Femur (tissue), 1 donor: Measurements from ENCODE around the gene SCARB1.

Source experiments
- DNase-seq: peaks from one replicate; pipeline ENCODE4 v3.0.0-alpha.2; 2017

SCARB1 gene

DNA sequence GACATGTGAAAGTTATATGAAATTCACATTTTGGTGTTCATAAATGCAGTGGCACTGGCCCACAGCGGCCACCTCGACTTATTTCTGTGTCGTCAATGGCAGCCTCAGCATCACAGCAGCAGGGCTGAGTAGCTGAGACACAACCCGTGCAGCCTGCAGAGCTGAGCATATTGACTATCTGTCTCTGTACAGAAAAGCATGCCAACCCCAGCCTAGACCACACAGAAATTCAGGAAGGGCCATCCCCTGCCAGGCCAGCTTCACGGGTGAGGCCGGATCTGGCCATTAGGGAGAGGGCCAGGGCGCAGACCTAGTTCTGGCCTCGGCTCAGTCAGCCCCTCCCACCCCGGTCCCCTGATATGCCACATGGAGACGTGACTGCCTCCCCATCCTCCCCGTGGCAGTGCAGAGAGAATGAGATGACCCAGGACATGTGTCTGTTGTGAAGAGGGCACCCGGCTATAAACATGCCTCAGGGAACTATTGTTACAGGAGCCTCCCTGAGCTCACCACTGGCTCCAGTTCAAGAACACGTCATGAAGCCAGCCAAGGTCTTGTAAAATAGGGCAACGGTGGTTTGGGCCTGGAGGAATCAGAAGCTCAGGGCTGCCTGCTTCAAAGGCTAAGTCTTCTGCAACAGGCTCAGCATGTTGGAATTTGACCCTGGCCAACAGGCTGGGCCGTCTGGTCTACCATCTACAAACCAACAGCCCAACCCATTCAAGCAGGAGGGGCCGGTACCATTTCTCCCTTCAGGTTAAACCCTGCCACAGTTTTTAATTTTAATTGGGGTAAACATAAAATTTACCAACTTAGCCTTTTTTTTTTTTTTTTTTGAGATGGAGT is 25.5 kb downstream of the SCARB1 start:
- DNase-seq = peak; percentile 81

DNA sequence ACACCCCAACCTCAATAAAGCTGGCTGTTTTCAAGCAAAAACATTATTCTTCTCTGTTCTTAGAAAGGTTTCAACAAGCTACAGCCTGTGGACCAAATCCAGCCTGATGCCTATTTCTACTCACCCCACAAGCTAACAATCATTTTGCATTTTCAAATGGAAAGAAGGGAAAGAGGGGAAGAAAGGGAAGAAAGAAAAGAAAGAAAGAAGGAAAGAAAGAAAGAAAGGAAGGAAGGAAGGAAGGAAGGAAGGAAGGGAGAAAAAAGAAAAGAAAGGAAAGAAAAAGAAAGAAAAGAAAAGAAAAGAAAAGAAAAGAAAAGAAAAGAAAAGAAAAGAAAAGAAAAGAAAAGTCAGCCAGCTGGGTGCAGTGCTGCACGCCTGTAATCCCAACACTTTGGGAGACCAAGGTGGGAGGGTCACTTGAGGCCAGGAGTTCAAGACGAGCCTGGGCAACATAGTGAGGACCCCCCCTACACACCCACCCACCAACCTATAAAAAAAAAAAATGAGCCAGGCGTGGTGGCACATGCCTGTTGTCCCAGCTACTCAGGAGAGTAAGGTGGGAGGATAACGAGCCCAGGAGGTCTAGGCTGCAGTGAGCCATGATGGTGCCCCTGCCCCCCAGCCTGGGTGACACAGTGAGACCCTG is 26.3 kb downstream of the SCARB1 start:
- DNase-seq = no peak

- DNase-seq = no peak
Measured at GRCh38 chr12:124836759-124837158, 26.9 kb downstream of the SCARB1 start.

GRCh38 chr12:124835656-124836410 is 27.8 kb downstream of the SCARB1 start:
- DNase-seq = no peak

GRCh38 chr12:124834822-124835221 is 28.8 kb downstream of the SCARB1 start:
- DNase-seq = no peak

DNA sequence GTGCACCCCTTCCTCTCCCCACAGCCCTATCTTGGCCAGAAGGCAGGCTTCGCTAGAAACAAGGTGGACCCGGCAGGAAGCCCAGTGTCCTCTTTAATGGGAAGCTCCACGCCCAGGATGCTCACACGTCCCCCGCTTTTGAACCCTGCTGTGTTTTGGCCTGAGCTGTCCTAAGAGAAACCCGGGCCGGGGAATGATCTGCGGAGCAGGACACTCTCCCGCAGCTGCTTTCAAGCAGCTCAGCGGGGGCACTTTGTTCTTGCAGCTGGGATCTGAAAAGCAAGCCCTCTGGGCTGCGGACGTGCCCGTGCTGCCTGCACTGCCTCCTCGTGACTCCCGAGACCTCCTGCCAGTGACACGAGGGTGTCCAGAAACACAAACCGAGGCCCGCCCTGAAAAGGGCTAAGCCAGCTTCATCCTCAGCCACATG is 30.0 kb downstream of the SCARB1 start:
- no peak for DNase-seq

GRCh38 chr12:124832856-124833255 is 30.8 kb downstream of the SCARB1 start:
- DNase-seq = no peak

DNA sequence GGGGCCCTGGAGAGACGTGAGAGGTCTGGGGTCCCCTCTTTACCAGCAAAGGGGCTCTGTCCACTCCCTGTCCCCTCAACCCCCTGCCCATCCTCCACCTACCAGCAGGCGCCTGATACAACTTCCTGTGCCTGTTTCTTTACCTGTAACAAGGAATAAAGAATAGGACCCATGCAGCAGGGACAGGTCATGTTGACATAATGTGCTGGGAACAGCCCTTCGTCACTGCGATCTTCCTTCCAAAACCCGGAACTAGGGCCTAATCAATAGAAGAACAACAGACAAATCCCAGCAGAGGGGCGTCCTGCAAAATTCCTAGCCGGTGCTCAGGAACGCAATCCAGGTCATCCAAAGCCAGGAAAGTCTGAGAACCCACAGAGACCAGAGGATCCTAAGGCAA is 32.1 kb downstream of the SCARB1 start:
- DNase-seq = no peak

GRCh38 chr12:124830306-124830705 is 33.4 kb downstream of the SCARB1 start:
- no peak for DNase-seq

GRCh38 chr12:124829708-124830304 is 33.9 kb downstream of the SCARB1 start:
- no peak for DNase-seq

GRCh38 chr12:124829008-124829707 is 34.5 kb downstream of the SCARB1 start:
- no peak for DNase-seq

DNA sequence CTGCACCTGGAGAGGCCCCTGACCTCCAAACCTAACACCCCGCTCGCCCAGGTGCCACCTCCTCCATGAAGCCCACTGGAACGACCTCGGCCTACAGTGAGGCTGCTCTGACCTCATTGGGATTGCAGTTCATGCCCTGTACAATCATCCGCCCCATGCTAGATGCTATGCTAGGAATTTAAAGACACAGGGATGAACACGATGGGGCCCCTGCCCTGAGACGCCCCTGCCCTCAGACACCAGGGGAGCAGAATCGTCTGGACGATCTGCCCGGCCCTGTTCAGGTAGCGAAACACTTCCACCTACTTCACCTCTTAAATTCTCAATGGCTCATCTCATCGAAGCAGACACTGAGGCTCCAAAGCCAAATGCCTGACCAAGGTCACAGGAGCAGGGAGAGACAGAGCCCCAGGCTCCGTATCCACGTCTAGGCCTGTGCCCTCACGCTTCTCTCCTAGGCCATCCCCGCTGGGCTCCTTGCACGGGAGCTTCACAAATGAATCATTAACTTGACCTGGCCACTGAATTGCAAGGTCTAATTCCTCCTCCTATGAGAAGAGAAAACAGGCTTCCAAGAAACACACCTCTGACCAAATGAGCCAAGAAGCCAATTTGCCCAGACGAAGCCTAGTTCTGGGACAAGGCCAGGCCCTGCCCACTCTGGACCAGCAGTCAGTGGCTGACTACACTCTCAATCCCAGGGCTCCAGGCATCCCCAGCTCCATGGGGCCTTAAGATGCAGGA is 35.2 kb downstream of the SCARB1 start:
- no peak for DNase-seq

GRCh38 chr12:124827588-124828184 is 36.0 kb downstream of the SCARB1 start:
- no peak for DNase-seq

DNA sequence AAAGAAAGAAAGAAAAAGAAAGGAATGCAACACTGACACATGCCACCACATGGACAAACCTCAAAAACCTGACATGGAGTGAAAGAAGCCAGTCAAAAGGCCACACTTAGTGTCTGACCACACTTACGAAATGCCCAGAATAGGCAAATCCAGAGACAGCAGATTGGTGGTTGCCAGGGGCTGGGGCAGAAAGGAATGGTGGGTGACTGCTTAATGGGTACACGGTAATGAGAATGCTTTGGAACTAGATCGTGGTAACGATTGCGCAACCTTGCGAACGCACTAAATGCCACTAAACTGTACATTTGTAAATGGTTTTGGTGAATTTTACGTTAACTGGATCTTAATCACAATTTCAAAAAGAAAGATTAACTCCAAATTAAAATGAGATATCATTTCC is 39.5 kb downstream of the SCARB1 start:
- no peak for DNase-seq

GRCh38 chr12:124823272-124823970 is 40.2 kb downstream of the SCARB1 start:
- DNase-seq = no peak

- no peak for DNase-seq
Measured at GRCh38 chr12:124822218-124822617, 41.4 kb downstream of the SCARB1 start.

GRCh38 chr12:124821252-124822200 is 42.1 kb downstream of the SCARB1 start:
- no peak for DNase-seq

DNA sequence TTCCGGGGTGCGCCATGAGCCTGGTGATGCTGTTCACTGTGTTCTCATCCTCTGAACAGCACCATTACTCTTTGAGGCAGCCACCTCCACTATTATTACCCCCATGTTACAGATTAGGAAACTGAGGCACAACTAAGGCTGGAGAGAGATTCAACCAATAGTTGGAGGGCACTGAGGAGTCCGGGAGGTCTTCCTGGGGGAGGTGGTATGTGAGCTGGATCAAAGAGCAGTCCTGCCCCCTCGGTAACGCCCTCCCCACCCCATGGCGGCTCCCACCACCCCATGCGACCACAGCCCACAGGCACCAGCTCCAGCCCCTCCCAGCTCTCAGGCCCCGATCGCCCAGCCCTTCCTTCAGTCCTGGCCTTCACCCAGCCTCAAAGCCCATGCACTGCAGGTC is 43.5 kb downstream of the SCARB1 start:
- no peak for DNase-seq

GRCh38 chr12:124819525-124819924 is 44.1 kb downstream of the SCARB1 start:
- DNase-seq = no peak

GRCh38 chr12:124819080-124819479 is 44.6 kb downstream of the SCARB1 start:
- no peak for DNase-seq
